ENCODE results near the gene PEX3. TPM values are rescaled to one million over a fixed set of nuclear protein-coding genes. Genes with fewer than 3 reads are reported as not detected.

Gene PEX3
- total RNA-seq, 1 experiment from 2014 or later = 17.9 TPM

DNA sequence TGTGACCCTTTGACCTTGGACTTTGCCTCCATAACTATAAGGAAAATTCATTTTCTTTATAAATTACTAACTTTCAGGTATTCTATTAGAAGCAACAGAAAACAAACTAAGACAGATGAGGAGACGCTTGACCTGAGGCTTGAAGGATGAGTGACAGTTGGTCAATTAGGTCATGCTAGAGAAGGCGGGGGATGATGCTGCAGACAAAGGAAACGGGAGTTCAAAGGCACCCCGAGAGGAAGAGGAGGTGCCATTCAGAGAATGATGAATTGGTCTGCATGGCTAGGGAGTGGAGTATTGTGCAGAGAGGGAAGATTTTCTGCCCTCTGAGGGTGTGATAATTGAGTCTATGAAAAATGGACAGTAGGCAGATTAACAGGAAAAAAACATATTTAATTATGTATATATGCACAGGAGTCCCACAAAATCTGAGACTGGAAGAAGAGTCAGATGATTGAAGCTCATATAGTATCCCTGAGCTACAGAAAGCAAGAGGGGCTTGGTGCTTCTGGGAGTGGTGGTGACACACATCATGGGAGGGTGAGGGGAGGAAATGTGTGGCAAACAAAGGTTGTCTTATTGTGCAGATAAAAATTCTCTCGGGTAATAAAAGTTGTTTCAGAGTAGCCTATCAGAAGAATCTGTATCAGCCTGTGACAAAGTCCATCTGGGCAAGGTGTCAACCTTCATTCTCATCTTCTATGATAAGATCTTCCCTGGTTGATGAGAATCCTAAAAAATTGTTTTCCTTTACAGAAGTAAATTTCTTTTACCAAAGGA, 81.3 kb downstream of the PEX3 start:
- H3K14ac ChIP-seq (ENCODE audit: insufficient read depth, low read length) = no peak overlapping the region
- no peaks in the 10 kb centered on the region for H3K79me1 ChIP-seq (ENCODE audit: insufficient read depth, low read depth, low read length, poor library complexity, severe bottlenecking)
- Mint-ChIP-seq H3K4me3 (no peak overlapping the region), H3K36me3 (ENCODE audit: insufficient read depth in 1 of 3, low read depth in 3 of 3) (no peaks in the 10 kb centered on the region), H3K27me3 (ENCODE audit: low read depth) (peaks cover 19% of the 10 kb centered on the region), H3K4me1 (peaks cover 9 to 13% of the 10 kb centered on the region in 2 experiments), H3K27ac (no peak overlapping the region), H3K9me3 (no peaks in the 10 kb centered on the region)
- H3K56ac ChIP-seq (ENCODE audit: insufficient read length, low read depth, low read length) = no peak overlapping the region
- no peak overlapping the region for H3K27ac ChIP-seq (ENCODE audit: insufficient read length, low read depth, low read length)
- H3K4me2 ChIP-seq (ENCODE audit: insufficient read depth, insufficient read length, low read length) = no peak overlapping the region
- WGBS (ENCODE audit: extremely low coverage, insufficient read length, low lambda C conversion rate) = no CpG with 5 or more reads among the region's 5 CpGs
- no peak overlapping the region for H4K5ac ChIP-seq (ENCODE audit: insufficient read length, low read depth, low read length)
- H3T11ph ChIP-seq (ENCODE audit: low read length) = no peak overlapping the region
- no peak overlapping the region for H2BK120ac ChIP-seq (ENCODE audit: low read depth, low read length, poor library complexity, severe bottlenecking)
- H3K18ac ChIP-seq (ENCODE audit: insufficient read length, low read depth, low read length) = no peak overlapping the region
- no peak overlapping the region for H2BK15ac ChIP-seq (ENCODE audit: low read depth, low read length)
- no peak overlapping the region for H3K4ac ChIP-seq (ENCODE audit: low read depth, low read length)
- H3K79me2 ChIP-seq (ENCODE audit: insufficient read depth, low read length) = no peaks in the 10 kb centered on the region
- no peak overlapping the region for H4K8ac ChIP-seq (replicated peaks; ENCODE audit: insufficient read length, low read depth, low read length)
- H3K23ac ChIP-seq (ENCODE audit: insufficient read length, low read depth, low read length) = no peak overlapping the region
- H3K27me3 ChIP-seq (ENCODE audit: insufficient read depth, low read length) = peaks cover 4% of the 10 kb centered on the region; the same call in 1 of the 2 replicates
- no peaks in the 10 kb centered on the region for H3K9me3 ChIP-seq (ENCODE audit: control insufficient read depth, low read depth, low read length)
- TF ChIP-seq CTCF (conservative IDR thresholded peaks at IDR 0.05) = no peak
- H3K9ac ChIP-seq (ENCODE audit: extremely low read depth, insufficient read length, low read length) = no peak overlapping the region
- no peak for DNase-seq
- peaks cover 4% of the 10 kb centered on the region for H3K23me2 ChIP-seq (ENCODE audit: insufficient read length, low read depth, low read length, poor library complexity, severe bottlenecking)
- no peak overlapping the region for H2AFZ ChIP-seq (ENCODE audit: low read length)
- no peak overlapping the region for H2BK20ac ChIP-seq (ENCODE audit: low read depth, low read length, poor library complexity, severe bottlenecking)
- H3K4me1 ChIP-seq (ENCODE audit: insufficient read depth, low read length) = no peaks in the 10 kb centered on the region
- H2AK5ac ChIP-seq (ENCODE audit: insufficient read length, low read length) = no peak overlapping the region
- H2BK5ac ChIP-seq (ENCODE audit: insufficient read length, low read length) = no peak overlapping the region
- H4K20me1 ChIP-seq (ENCODE audit: control insufficient read depth, insufficient read depth, insufficient read length) = no peaks in the 10 kb centered on the region
- no peak overlapping the region for H2BK12ac ChIP-seq (ENCODE audit: insufficient read length, low read depth, low read length)
- no peak overlapping the region for H4K91ac ChIP-seq (ENCODE audit: insufficient read length, low read depth, low read length)
